GM21390 (cell line): Measurements from ENCODE around the gene SLC25A36.
"Not testable (repeated sequence)": the region's sequence is repeated elsewhere in the genome, so short reads cannot be mapped to it uniquely, and the experiment has no call there.

ENCODE experiments used
- ATAC-seq: cut with Tn5 transposase; IDR thresholded peaks from one replicate; pipeline ENCODE4 v1.9.1; 2021; ENCODE audit not compliant: unreplicated experiment

The SLC25A36 gene

DNA sequence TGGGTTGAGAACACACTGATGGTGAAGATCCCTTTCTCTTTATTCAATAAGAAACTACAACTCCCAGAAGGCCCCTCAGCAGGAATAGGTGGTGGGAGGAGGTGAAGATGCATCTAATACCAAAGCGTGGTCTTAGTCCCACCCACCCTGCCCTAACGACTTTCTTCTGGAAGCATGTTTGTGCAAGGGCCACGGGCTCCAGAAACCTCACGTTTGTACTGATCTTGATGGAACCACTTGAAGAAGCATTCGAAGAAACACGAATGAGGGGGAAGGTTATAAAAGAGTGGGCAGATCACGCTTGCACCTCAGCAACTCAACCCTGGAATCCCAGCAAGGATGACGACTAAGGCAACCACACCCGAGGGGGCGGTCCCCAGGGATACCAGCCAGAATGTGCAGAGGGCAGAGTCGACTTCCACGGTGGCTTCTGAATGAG is 10.6 kb upstream of the SLC25A36 start:
- ATAC-seq: no peak

DNA sequence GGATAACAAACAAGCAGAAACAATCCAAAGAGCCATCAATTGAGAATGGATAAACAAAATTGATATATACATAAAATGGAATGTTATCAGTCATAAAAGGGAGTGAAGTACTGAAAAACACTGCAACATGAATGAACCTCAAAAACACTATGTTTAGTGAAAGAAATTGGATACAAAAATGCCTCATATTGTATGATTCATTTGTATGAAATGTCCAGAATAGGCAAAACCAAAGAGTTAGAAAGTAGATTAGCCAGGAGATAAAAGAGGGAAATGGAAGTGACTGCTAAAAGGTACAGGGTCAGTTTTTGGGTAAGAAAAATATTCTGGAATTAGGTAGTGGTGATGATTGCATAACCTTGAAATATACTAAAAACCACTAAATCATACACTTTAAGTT is 9.8 kb upstream of the SLC25A36 start:
- no peak for ATAC-seq

DNA sequence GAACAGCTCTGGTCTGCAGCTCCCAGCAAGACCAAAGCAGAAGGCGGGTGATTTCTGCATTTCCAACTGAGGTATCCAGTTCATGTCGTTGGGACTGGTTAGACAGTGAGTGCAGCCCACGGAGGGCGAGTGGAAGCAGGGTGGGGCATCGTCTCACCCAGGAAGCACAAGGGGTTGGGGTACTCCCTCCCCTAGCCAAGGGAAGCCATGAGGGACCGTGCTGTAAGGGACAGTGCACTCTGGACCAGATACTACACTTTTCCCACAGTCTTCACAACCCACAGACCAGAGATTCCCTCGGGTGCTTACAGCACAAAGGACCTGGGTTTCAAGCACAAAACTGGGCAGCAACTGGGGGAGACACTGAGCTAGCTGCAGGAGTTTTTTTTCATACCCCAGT is 8.5 kb upstream of the SLC25A36 start:
- no peak for ATAC-seq

- ATAC-seq: no peak
Observed at GRCh38 chr3:140933552-140933951, 8.1 kb upstream of the SLC25A36 start.

DNA sequence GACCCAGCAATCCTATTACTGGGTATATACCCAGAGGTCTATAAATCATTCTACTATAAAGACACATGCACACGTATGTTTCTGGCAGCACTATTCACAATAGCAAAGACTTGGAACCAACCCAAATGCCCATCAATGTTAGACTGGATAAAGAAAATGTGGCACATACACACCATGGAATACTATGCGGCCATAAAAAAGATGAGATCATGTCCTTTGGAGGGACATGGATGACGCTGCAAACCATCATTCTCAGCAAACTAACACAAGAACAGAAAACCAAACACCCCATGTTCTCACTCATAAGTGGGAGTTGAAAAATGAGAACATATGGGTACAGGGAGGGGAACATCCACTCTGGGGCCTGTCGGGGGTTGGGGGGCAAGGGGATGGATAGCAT is 2.3 kb upstream of the SLC25A36 start:
- not testable (repeated sequence) for ATAC-seq

DNA sequence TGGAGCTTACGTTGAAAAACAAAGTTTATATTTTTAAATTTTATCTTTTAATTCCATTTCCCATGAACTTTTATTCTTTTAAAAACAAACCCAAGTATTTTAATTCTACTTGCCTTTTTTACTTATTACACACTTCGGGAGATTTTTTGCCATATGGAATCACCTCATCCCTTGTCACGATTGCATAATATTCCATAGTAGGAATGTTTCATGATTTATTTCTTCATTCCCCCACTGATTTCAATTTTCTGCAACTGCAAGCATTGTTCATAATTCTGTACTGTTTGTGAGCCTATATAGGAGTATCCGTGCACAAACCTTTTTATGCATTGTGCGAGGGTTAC is 574 bp upstream of the SLC25A36 start:
- ATAC-seq: no peak

- ATAC-seq: peak; percentile 45
Observed at GRCh38 chr3:140942221-140943104, 827 bp downstream of the SLC25A36 start.

- ATAC-seq: no peak
Observed at GRCh38 chr3:140943781-140944552, 2.3 kb downstream of the SLC25A36 start.

GRCh38 chr3:140948460-140949249 is 7.0 kb downstream of the SLC25A36 start:
- ATAC-seq: no peak

GRCh38 chr3:140950144-140950543 is 8.5 kb downstream of the SLC25A36 start:
- ATAC-seq: no peak

DNA sequence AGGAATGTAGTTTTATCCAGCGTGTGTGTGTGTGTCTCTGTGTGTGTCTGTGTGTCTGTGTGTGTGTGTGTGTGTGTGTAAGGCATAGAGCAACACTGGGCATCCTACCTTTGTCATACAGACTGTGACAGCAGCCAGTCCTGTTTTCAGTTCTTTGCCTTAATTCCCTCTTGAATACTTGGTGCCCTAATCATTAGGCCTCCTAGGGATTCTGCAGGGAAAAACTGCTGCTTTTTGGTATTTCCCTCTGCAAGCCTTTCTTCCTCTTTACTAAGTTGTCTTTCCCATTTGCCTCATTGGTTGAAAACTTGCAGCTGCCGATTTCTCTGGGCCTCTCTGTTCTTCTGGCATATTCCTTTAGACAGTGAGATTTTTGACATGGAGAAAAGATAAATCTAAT is 9.2 kb downstream of the SLC25A36 start:
- ATAC-seq: no peak

DNA sequence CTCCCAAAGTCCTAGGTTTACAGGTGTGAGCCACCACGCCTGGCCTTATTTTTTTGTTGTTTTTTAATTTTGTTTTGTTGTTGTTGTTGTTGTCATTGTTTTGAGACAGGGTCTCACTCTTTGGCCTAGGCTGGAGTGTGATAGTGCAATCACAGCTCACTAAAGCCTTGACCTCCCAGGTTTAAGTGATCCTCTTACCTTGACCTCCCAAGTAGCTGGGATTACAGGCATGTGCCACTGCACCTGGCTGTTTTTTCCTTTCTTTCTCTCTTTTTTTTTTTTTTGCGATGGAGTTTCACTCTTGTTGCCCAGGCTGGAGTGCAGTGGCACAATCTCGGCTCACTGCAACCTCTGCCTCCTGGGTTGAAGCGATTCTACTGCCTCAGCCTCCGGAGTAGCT is 10.1 kb downstream of the SLC25A36 start:
- not testable (repeated sequence) for ATAC-seq

DNA sequence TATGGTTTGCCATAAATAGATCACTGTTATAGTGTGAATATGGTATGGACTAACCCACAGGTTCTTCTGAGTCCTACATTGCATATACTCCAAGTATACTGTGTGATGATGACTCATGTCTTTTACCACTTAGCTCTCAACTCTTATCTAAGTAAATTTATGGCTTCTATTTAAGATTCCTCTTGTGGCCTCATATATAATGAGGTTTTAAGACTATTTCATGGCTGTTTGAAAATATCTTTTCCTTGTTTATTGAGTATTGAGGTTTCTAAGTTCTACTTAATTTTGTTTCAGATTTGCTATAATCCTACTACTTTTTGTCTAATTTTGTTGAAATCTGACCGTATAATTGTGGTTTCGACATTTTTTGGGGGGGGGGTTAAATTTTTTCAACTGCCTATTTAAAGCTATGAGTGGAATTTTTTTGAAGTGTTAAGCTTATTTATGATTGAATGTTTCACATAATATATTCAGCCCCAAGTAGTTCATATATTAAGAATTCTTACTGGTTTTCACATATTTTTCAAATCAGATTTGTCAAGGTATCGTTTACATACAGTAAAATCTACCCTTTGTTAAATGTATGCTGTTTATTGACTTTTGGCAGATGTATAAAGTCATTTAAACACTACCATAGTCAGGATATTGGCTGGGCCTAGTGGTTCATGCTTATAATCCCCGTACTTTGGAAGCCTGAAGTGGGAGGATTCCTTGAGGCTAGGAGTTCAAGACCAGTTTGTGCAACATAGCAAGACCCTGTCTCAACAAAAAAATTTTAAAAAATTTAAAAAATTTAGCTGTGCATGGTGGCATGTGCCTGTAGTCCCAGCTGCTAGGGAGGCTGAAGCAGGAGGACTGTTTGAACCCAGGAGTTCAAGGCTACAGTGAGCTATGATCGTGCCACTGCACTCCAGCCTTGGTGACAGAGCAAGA is 11.7 kb downstream of the SLC25A36 start:
- no peak for ATAC-seq

- ATAC-seq: no peak
Observed at GRCh38 chr3:140954576-140954975, 12.9 kb downstream of the SLC25A36 start.

DNA sequence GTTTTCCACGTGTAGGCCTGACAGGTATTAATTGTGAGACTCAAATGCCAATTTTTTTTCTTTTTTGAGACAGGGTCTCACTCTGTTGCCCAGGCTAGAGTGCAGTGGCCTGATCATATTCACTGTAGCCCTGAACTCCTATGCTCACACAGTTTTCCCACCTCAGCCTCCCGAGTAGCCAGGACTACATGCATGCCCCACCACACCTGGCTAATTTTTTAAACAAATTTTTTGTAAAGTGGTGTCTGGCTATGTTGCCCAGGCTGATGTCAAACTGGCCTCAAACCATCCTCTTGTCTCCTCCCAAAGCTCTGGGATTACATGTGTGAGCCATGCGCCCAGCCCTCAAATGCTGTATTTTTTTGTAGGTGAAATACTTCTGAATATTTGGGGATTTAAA is 14.0 kb downstream of the SLC25A36 start:
- no peak for ATAC-seq

DNA sequence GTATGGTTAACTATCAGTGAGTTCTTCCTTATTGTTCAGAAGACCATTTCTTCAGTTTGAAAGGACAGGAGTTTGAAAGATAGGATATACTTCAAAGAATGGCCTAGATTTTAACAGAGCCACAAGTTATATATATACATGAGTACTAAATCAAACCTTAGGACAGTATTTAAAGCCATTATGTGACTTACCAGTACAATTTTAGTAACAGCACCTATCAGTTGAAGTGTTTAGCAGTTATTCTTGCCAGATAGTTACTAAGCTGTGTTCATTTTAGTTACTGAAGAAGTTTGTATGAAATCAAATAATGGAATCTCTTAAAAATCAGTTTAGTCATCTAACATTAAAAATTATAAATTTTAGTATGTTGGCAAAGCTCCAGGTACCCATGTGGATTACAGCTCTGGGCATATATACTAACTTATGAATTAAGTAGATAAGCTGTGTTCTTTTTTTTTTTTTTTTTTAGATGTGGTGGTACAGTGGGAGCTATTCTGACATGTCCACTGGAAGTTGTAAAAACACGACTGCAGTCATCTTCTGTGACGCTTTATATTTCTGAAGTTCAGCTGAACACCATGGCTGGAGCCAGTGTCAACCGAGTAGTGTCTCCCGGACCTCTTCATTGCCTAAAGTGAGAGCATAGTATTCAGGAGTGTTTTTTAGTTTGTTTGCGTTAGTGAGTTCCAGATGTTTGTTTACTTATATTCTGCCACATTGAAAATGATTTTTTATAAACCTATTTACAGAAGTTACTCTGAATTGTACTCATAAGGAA is 14.6 kb downstream of the SLC25A36 start:
- no peak for ATAC-seq

DNA sequence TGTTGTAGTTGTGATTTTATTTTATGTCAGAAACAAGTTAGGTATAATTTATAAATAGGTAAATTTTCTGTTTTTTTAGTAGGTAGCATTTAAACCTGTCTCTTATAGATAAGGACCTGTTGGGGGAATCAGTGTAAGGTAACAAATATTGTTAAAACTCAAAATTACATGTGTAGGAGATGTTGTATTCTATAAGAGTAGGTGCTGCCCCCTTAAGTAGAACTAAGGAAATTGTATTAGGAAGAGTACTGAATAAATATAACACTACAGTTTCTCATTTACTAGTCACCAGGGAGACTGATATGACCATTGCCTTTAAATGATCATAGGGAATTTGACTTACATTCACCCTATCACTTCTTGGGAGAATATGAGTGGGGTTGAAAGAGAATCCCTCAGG is 31.2 kb downstream of the SLC25A36 start:
- no peak for ATAC-seq

DNA sequence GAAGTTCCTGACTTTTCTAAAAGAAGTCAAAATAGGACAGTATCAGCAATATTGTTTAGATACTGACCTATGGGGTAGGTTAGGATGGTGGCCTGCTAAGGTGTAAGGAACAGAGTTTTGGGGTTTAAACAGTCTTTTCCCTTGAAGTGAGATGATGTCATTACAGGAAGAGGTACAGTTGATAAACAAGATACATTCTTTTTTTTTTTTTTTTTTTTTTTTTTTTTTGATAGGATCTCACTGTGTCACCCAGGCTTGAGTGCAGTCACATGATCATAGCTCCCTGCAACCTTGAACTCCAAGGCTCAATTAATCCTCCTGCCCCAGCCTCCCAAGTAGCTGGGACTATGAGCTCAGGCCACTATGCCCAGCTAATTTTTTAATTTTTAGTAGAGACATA is 33.3 kb downstream of the SLC25A36 start:
- ATAC-seq: no peak

- ATAC-seq: no peak
Observed at GRCh38 chr3:140980663-140981062, 39.0 kb downstream of the SLC25A36 start.

- ATAC-seq: not testable (repeated sequence)
Observed at GRCh38 chr3:140987792-140988191, 46.2 kb downstream of the SLC25A36 start.
